Subcutaneous adipose tissue (tissue), 4 donors: ENCODE results near the gene NELFB. TPM values are rescaled to one million over a fixed set of nuclear protein-coding genes. Genes with fewer than 3 reads are reported as not detected.

ENCODE experiments used
- total RNA-seq, 4 donors: library from RNA; depleted of rRNA; stranded (reverse); fragments of >200 nt; gene quantifications; one replicate each; pipeline ENCODE4 v1.1.0, GENCODE V29; 2016
- TF ChIP-seq, protein P1 (sequence below): fragments of 450-650 bp; IDR thresholded peaks from one replicate; pipeline ENCODE4 v1.5.1; 2016; ENCODE audit warnings: low read depth, mild to moderate bottlenecking, control low read depth, antibody characterized with exemption, moderate library complexity

Gene NELFB
- total RNA-seq, 4 donors from 2014 or later, result 19.4 to 37.0 (median 30.8) TPM

- TF ChIP-seq, protein P1, sequence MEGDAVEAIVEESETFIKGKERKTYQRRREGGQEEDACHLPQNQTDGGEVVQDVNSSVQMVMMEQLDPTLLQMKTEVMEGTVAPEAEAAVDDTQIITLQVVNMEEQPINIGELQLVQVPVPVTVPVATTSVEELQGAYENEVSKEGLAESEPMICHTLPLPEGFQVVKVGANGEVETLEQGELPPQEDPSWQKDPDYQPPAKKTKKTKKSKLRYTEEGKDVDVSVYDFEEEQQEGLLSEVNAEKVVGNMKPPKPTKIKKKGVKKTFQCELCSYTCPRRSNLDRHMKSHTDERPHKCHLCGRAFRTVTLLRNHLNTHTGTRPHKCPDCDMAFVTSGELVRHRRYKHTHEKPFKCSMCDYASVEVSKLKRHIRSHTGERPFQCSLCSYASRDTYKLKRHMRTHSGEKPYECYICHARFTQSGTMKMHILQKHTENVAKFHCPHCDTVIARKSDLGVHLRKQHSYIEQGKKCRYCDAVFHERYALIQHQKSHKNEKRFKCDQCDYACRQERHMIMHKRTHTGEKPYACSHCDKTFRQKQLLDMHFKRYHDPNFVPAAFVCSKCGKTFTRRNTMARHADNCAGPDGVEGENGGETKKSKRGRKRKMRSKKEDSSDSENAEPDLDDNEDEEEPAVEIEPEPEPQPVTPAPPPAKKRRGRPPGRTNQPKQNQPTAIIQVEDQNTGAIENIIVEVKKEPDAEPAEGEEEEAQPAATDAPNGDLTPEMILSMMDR, result no peak
Observed at GRCh38 chr9:137273611-137274320, 18.6 kb downstream of the NELFB start.

GRCh38 chr9:137275203-137275587 is 20.1 kb downstream of the NELFB start:
- TF ChIP-seq, protein P1, result no peak

GRCh38 chr9:137275588-137276472 is 20.7 kb downstream of the NELFB start:
- TF ChIP-seq, protein P1, result no peak

DNA sequence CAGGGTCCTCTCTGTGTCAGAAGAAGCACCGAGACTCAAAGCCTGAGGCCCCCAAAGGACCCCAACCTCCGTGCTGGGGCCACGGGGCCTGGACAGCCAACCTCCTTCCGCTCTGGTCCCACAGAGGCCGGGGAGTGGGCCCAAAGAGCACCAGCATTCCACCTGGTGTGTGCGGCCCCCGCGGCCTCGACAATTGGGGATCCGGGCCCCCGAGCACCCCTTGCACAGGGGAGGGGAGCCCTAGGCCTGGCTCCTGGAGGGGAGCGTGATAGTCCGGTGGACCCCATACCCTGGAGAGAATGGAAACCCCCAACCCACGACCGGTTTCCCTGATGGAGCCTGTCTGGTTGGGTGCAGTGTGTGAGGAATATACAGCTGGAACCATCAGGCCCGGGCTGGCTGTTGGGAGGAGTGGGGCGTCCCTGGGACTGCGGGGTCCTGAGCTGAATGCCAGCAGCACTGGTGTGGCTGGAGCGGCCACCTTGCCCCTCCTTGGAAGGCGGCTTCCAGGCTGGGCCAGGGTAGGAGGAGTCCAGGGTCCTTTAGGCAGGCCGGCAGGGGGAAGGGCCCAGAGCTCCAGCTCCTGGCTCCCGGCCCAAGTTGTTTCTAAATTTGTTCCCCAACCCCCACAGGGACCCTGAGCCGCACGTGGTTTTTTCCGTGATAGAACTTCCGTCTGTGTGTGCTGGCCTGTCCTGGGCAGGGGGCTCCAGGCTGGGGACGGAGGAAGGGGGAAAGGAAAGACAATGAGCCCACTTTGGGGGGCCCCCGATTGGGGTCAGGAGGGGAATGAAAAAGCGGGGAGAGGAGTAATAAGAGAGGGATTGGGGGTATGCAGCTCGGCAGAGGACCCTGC is 21.6 kb downstream of the NELFB start:
- TF ChIP-seq, protein P1, result no peak

DNA sequence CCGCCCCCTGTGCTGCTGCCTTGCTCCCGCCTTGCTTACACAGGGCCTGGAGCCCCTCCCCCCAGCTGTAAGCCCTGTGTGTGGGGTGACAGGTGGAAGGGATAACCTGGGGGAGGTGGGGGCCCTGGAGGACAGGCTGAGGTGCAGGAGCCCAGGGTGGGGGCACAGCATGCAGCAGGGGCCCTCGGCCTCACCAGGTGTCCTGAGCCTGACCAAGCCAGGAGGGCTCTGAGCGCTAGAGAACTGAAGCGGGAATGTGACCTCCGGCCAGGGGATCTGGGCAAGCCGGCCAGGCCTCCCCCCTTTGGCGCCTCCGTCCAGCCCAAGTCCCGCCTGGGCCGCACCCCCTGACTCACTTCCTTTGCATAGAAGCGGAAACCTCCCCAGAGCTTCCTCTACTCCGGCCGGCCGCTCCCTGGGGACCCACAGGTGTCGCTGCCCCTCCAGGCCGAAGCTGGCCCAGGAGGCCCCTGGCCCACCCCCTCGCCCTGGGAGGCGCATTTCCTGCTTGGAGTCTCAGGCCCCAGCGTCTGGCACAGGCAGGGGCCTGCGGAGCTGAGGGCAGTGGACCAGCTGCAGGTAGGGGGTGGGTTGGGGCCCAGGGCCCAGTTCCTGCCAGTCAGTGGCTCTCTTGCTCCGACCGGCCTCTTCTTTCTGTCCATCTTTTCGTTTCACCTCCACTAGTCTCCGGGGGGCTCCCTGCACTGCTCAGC is 22.4 kb downstream of the NELFB start, which contains the start of gene TOR4A:
Gene TOR4A (plus strand): TSS at position 398 of the 713 bp plus-strand sequence. CDS start 964 bp downstream, outside the sequence.
- TF ChIP-seq, protein P1, result no peak

GRCh38 chr9:137278061-137278701 is 23.1 kb downstream of the NELFB start:
- TF ChIP-seq, protein P1, result no peak
